ENCODE results near the gene ESF1. TPM values are rescaled to one million over a fixed set of nuclear protein-coding genes. Genes with fewer than 3 reads are reported as not detected.

The ESF1 gene
- polyA plus RNA-seq, 1 experiment, result 6.2 TPM

GRCh38 chr20:13690943-13691342, 93.8 kb downstream of the ESF1 start:
- H3K9me3 ChIP-seq (ENCODE audit: control insufficient read depth, insufficient read depth, low read length), result no peaks in the 10 kb centered on the region
- H3K27me3 ChIP-seq (ENCODE audit: control insufficient read depth, insufficient read depth, low read length), result no peaks in the 10 kb centered on the region
- DNase-seq (ENCODE audit: low read depth, low spot score), result no peak
- POLR2A ChIA-PET, result no interaction called here
- CTCF ChIA-PET, result no interaction called here
- TF ChIP-seq CTCF (IDR thresholded peaks at IDR 0.05; ENCODE audit: low read depth, low read length), result no peak
- no peak overlapping the region for H3K27ac ChIP-seq (ENCODE audit: low read depth, low read length)
- H3K4me3 ChIP-seq (ENCODE audit: low read depth, low read length), result no peak overlapping the region

- Histone ChIP-seq H3K4me3 (ENCODE audit: low read depth, low read length) (no peak overlapping the region), H3K27me3 (ENCODE audit: control insufficient read depth, insufficient read depth, low read length) (peaks cover 2% of the 10 kb centered on the region), H3K9me3 (ENCODE audit: control insufficient read depth, insufficient read depth, low read length) (no peaks in the 10 kb centered on the region), H3K27ac (ENCODE audit: low read depth, low read length) (no peak overlapping the region)
- CTCF ChIA-PET, result interaction anchor here (0.8 kb wide), 1 partner anchor 9 kb away, joined by 3 read pairs; no protein-coding TSS in a partner anchor
- DNase-seq (ENCODE audit: low read depth, low spot score), result no peak
- no peak for TF ChIP-seq CTCF (IDR thresholded peaks at IDR 0.05; ENCODE audit: low read depth, low read length)
- POLR2A ChIA-PET, result no interaction called here
Observed at GRCh38 chr20:13687815-13688214, 96.9 kb downstream of the ESF1 start.

- H3K27ac ChIP-seq (ENCODE audit: low read depth, low read length), result no peak overlapping the region
- peaks cover 2% of the 10 kb centered on the region for H3K27me3 ChIP-seq (ENCODE audit: control insufficient read depth, insufficient read depth, low read length)
- DNase-seq (ENCODE audit: low read depth, low spot score), result no peak
- ChIA-PET POLR2A (no interaction called here), CTCF (no interaction called here)
- no peak for TF ChIP-seq CTCF (IDR thresholded peaks at IDR 0.05; ENCODE audit: low read depth, low read length)
- H3K4me3 ChIP-seq (ENCODE audit: low read depth, low read length), result no peak overlapping the region
- H3K9me3 ChIP-seq (ENCODE audit: control insufficient read depth, insufficient read depth, low read length), result no peaks in the 10 kb centered on the region
Observed at GRCh38 chr20:13685623-13686022, 99.1 kb downstream of the ESF1 start.

- ChIA-PET CTCF (no interaction called here), POLR2A (no interaction called here)
- H3K4me3 ChIP-seq (ENCODE audit: low read depth, low read length), result no peak overlapping the region
- no peak overlapping the region for H3K27ac ChIP-seq (ENCODE audit: low read depth, low read length)
- no peak for TF ChIP-seq CTCF (IDR thresholded peaks at IDR 0.05; ENCODE audit: low read depth, low read length)
- no peaks in the 10 kb centered on the region for H3K9me3 ChIP-seq (ENCODE audit: control insufficient read depth, insufficient read depth, low read length)
- DNase-seq (ENCODE audit: low read depth, low spot score), result no peak
- H3K27me3 ChIP-seq (ENCODE audit: control insufficient read depth, insufficient read depth, low read length), result peaks cover 2% of the 10 kb centered on the region
Observed at GRCh38 chr20:13684566-13685222, 100.0 kb downstream of the ESF1 start.

GRCh38 chr20:13683833-13684232, 100.9 kb downstream of the ESF1 start:
- TF ChIP-seq CTCF (IDR thresholded peaks at IDR 0.05; ENCODE audit: low read depth, low read length), result no peak
- ChIA-PET CTCF (no interaction called here), POLR2A (no interaction called here)
- no peaks in the 10 kb centered on the region for H3K9me3 ChIP-seq (ENCODE audit: control insufficient read depth, insufficient read depth, low read length)
- no peak for DNase-seq (ENCODE audit: low read depth, low spot score)
- H3K27me3 ChIP-seq (ENCODE audit: control insufficient read depth, insufficient read depth, low read length), result peaks cover 2% of the 10 kb centered on the region
- H3K27ac ChIP-seq (ENCODE audit: low read depth, low read length), result no peak overlapping the region
- H3K4me3 ChIP-seq (ENCODE audit: low read depth, low read length), result no peak overlapping the region

All from AG04450 (cell line).